Suprapubic skin (tissue), 4 donors: Measurements from ENCODE around the gene SLC23A1.

ENCODE experiments used
- EP300 ChIP-seq: sonication (generic); formaldehyde crosslinking; IDR thresholded peaks from one replicate; pipeline ENCODE4 v1.6.1; 2017; ENCODE audit warnings: antibody characterized with exemption
- POLR2A ChIP-seq, 2 donors: fragments of 450-650 bp; IDR thresholded peaks; one replicate each; pipeline ENCODE4 v1.6.1; 2017; ENCODE audit warnings: antibody characterized with exemption in 2 of 2, mild to moderate bottlenecking in 2 of 2, moderate library complexity in 2 of 2
- POLR2AphosphoS5 ChIP-seq, 3 donors: sonication (generic); formaldehyde crosslinking; IDR thresholded peaks; one replicate each; pipeline ENCODE4 v1.6.1; 2017; ENCODE audit warnings: antibody characterized with exemption in 3 of 3
- TF ChIP-seq, protein P1 (sequence below), 2 donors: fragments of 200-600 bp in 1 of 2; fragments of 450-650 bp in 1 of 2; sonication (generic) in 1 of 2; IDR thresholded peaks; one replicate each; pipeline ENCODE4 v1.5.1; 2016 to 2019; ENCODE audit warnings: antibody characterized with exemption in 2 of 2, mild to moderate bottlenecking in 1 of 2, moderate library complexity in 1 of 2

DNA sequence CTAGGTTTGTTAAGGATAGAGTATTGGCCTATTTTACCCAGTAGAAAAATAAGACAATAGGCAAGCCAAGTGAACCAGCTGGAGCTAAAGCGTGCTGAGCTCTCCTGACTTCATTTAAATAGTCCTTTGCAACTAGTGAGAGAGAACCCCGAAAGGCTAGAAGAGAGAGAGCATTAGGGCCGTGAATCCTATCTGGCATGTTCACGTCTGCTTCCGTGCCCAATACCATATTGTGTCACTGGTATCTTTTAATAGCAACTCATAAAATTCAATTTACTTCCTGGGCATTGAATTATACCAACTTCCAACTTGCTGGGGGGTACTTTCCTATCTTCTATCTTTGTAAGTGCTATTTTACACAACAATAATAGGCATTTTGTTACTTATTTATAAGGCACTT lies 42.4 kb upstream of the SLC23A1 start:
- TF ChIP-seq, protein P1, sequence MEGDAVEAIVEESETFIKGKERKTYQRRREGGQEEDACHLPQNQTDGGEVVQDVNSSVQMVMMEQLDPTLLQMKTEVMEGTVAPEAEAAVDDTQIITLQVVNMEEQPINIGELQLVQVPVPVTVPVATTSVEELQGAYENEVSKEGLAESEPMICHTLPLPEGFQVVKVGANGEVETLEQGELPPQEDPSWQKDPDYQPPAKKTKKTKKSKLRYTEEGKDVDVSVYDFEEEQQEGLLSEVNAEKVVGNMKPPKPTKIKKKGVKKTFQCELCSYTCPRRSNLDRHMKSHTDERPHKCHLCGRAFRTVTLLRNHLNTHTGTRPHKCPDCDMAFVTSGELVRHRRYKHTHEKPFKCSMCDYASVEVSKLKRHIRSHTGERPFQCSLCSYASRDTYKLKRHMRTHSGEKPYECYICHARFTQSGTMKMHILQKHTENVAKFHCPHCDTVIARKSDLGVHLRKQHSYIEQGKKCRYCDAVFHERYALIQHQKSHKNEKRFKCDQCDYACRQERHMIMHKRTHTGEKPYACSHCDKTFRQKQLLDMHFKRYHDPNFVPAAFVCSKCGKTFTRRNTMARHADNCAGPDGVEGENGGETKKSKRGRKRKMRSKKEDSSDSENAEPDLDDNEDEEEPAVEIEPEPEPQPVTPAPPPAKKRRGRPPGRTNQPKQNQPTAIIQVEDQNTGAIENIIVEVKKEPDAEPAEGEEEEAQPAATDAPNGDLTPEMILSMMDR (IDR thresholded peaks at IDR 0.05) = no peak
- no peak for TF ChIP-seq POLR2A (IDR thresholded peaks at IDR 0.05)
- no peak for TF ChIP-seq POLR2AphosphoS5 (IDR thresholded peaks at IDR 0.05)
- no peak for TF ChIP-seq EP300
